CD4-positive, alpha-beta T cell (primary cell): ENCODE data around the gene PLA2G2E. TPM values are rescaled to one million over a fixed set of nuclear protein-coding genes. Genes with fewer than 3 reads are reported as not detected.
"Not testable (repeated sequence)": the region's sequence is repeated elsewhere in the genome, so short reads cannot be mapped to it uniquely, and the experiment has no call there.

Experiments used
- ATAC-seq: fragments of 200-7000 bp; cut with Tn5 transposase; one replicate; pipeline ENCODE4 v1.10.0; 2022; ENCODE audit warnings: mild to moderate bottlenecking; ENCODE audit not compliant: poor library complexity
- CTCF ChIA-PET: fragments of 350-600 bp; sonication (Branson Sonifier 250); formaldehyde crosslinking; loops from one replicate; lab custom pipeline; 2021; ENCODE audit warnings: antibody characterized with exemption, inconsistent platforms; lab: Charles Lee
- POLR2A ChIA-PET: fragments of 350-600 bp; sonication (Branson Sonifier 250); formaldehyde crosslinking; loops from one replicate; lab custom pipeline; 2021; ENCODE audit warnings: antibody characterized with exemption, inconsistent platforms; lab: Charles Lee
- DNase-seq, 14 experiments: peaks; one replicate each; pipeline ENCODE4 v3.0.0-alpha.2; 2013 to 2020; ENCODE audit warnings: mixed read lengths in 2 of 14
- H3K27ac ChIP-seq, 2 donors: one replicate each; pipeline versions ENCODE4 v1.5.1 to v1.7.0; 2013; ENCODE audit warnings: low read length in 2 of 2, low read depth in 1 of 2, mild to moderate bottlenecking in 1 of 2
- H3K27me3 ChIP-seq, 2 experiments: 1 replicate in 1 of 2; 2 replicates in 1 of 2; pipeline versions ENCODE4 v1.6.1 to v1.7.0; 2013; ENCODE audit warnings: low read length in 2 of 2, control low read depth in 1 of 2, mild to moderate bottlenecking in 1 of 2, moderate library complexity in 1 of 2; ENCODE audit not compliant: insufficient read depth in 2 of 2, control insufficient read depth in 1 of 2
- H3K36me3 ChIP-seq: one replicate; pipeline ENCODE4 v1.6.1; 2013; ENCODE audit warnings: low read length, control low read depth; ENCODE audit not compliant: insufficient read depth
- H3K4me1 ChIP-seq: one replicate; pipeline ENCODE4 v1.6.1; 2013; ENCODE audit warnings: low read length, control low read depth; ENCODE audit not compliant: insufficient read depth
- H3K4me3 ChIP-seq: one replicate; pipeline ENCODE4 v1.5.1; 2013; ENCODE audit warnings: mild to moderate bottlenecking, low read length, moderate library complexity
- H3K9me3 ChIP-seq, 2 experiments: 1 replicate in 1 of 2; 2 replicates in 1 of 2; pipeline versions ENCODE4 v1.6.1 to v1.7.0; 2013; ENCODE audit warnings: low read length in 2 of 2, mild to moderate bottlenecking in 2 of 2, control low read depth in 1 of 2, moderate library complexity in 1 of 2; ENCODE audit not compliant: control insufficient read depth in 1 of 2, insufficient read depth in 1 of 2
- H3K27ac Mint-ChIP-seq: one replicate; pipeline ENCODE4 v1.8.0; 2020; ENCODE audit warnings: mixed read lengths
- H3K27me3 Mint-ChIP-seq: one replicate; pipeline ENCODE4 v1.8.0; 2021; ENCODE audit warnings: mixed read lengths
- H3K36me3 Mint-ChIP-seq: one replicate; pipeline ENCODE4 v1.8.0; 2021; ENCODE audit warnings: low read depth, mixed read lengths
- H3K4me1 Mint-ChIP-seq: one replicate; pipeline ENCODE4 v1.8.0; 2021; ENCODE audit warnings: low read depth, mixed read lengths
- H3K4me3 Mint-ChIP-seq: one replicate; pipeline ENCODE4 v1.8.0; 2020; ENCODE audit warnings: mild to moderate bottlenecking, mixed read lengths
- H3K9me3 Mint-ChIP-seq: one replicate; pipeline ENCODE4 v1.8.0; 2020; ENCODE audit warnings: mixed read lengths
- CTCF ChIP-seq: fragments of 200-600 bp; IDR thresholded peaks from one replicate; pipeline ENCODE4 v1.8.0; 2022; ENCODE audit warnings: antibody characterized with exemption, mild to moderate bottlenecking
- intact Hi-C, 2 experiments: fragments of 100-400 bp; cut with DNase I in 1 of 2; cut with micrococcal nuclease in 1 of 2; formaldehyde crosslinking; loops; one replicate each; pipeline versions ENCODE4 v1.15.1 to v1.9.0; 2023 to 2025; cut with DNase I, micrococcal nuclease
- total RNA-seq, 174 experiments: library from RNA in 2 of 174; stranded (reverse) in 2 of 174; gene quantifications; one replicate each; pipeline ENCODE4 v1.2.3 and lab custom pipeline; 2021 to 2026

The PLA2G2E gene
- total RNA-seq, 2 experiments from 2014 or later = not detected

DNA sequence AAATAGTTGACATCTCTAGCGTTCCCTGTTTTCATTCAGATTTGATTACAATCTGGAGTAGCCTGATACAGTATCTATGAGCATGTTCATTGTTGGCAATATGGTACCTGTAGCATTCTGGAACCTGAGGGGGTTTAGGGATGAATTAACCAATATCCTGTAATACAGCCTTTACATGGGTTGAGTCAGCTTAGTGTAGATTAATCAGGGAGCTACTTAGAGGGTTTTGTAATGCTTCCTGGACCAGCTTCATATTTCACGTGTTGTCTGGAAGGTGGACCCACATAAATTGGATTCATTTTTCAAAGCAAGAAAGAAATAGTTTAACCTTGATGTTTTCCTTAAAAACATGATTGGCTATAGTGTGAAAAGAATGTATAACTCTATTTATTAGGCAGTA is 37.6 kb downstream of the PLA2G2E start:
- Mint-ChIP-seq H3K27me3 (no peaks in the 10 kb centered on the region), H3K9me3 (no peaks in the 10 kb centered on the region), H3K4me1 (peaks cover 74% of the 10 kb centered on the region), H3K36me3 (peaks cover 16% of the 10 kb centered on the region), H3K4me3 (no peak overlapping the region), H3K27ac (no peak overlapping the region)
- H3K4me3 ChIP-seq = no peak overlapping the region
- DNase-seq = no peak
- peaks cover 7% of the 10 kb centered on the region for H3K36me3 ChIP-seq
- ATAC-seq = no peak
- peaks cover 19% of the 10 kb centered on the region for H3K4me1 ChIP-seq
- H3K27me3 ChIP-seq = no peaks in the 10 kb centered on the region
- H3K9me3 ChIP-seq = no peaks in the 10 kb centered on the region
- H3K27ac ChIP-seq = no peak overlapping the region
- TF ChIP-seq CTCF = no peak
- intact Hi-C loops = loop anchor here in 1 of 2 experiments (10.0 kb wide), 2 partner anchors 681 to 981 kb away; partner anchors contain the start of gene ALDH4A1
- POLR2A ChIA-PET = interaction anchor here (1.0 kb wide), 1 partner anchor 289 kb away, joined by 3 read pairs; a partner anchor contains a TSS
- CTCF ChIA-PET = no interaction called here

DNA sequence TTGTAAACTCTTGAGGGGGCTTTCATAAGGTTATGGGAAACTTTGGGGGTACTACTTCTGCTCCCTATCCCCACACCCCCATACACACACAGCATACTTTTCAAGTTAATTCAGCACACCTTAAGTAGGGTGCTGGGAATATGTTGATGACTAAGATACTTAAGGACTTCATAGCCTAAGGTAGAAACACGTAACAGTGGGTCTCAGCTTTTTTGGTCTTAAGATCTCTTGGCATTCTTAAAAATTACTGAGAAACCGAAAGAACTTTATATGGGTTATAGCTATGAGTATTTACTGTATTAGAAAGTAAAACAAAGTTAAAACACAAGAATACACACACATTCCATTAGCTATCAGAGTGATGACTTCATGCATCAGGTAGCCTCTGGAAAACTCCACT is 39.1 kb downstream of the PLA2G2E start:
- H3K27me3 ChIP-seq = no peaks in the 10 kb centered on the region
- peak overlapping the region; percentile 91 for H3K4me3 Mint-ChIP-seq
- H3K27ac ChIP-seq = no peak overlapping the region
- DNase-seq (no peak), ATAC-seq (no peak)
- H3K4me1 Mint-ChIP-seq = peaks cover 63% of the 10 kb centered on the region
- POLR2A ChIA-PET = no interaction called here
- intact Hi-C loops = loop anchor here in 1 of 2 experiments (5.0 to 10.0 kb wide), 3 partner anchors 680 to 980 kb away; partner anchors contain the start of genes ALDH4A1 and PINK1
- H3K4me3 ChIP-seq = no peak overlapping the region
- H3K27me3 Mint-ChIP-seq = no peaks in the 10 kb centered on the region
- peak overlapping the region; percentile 65 for H3K27ac Mint-ChIP-seq
- TF ChIP-seq CTCF = no peak
- H3K36me3 Mint-ChIP-seq = peaks cover 8% of the 10 kb centered on the region
- CTCF ChIA-PET = no interaction called here
- no peaks in the 10 kb centered on the region for H3K9me3 Mint-ChIP-seq
- peaks cover 19% of the 10 kb centered on the region for H3K4me1 ChIP-seq
- no peaks in the 10 kb centered on the region for H3K36me3 ChIP-seq
- no peaks in the 10 kb centered on the region for H3K9me3 ChIP-seq

- H3K27ac ChIP-seq = peak within 1 kb of the TSS in 1 of 2 donors; percentile 55
- peaks cover 8% of the 10 kb centered on the region for H3K27me3 Mint-ChIP-seq
- H3K9me3 Mint-ChIP-seq = no peaks in the 10 kb centered on the region
- H3K4me3 ChIP-seq = peak within 1 kb of the TSS; percentile 84
- ChIA-PET CTCF (interaction anchor here (0.5 to 1.1 kb wide), 7 partner anchors 9 to 1104 kb away, joined by 3 to 7 read pairs (median 3); no protein-coding TSS in a partner anchor), POLR2A (interaction anchor here (0.6 to 1.3 kb wide), 7 partner anchors 8 to 751 kb away, joined by 3 to 5 read pairs (median 3); partner anchors contain the start of genes CAMK2N1 and PINK1)
- H3K4me1 Mint-ChIP-seq = peaks cover 47% of the 10 kb centered on the region
- H3K27ac Mint-ChIP-seq = peak within 1 kb of the TSS; percentile 65
- DNase-seq (peak; percentile 89 to 99 (median 94)), ATAC-seq (peak; percentile 98)
- no peaks in the 10 kb centered on the region for H3K27me3 ChIP-seq
- no peaks in the 10 kb centered on the region for H3K9me3 ChIP-seq
- H3K4me3 Mint-ChIP-seq = peak within 1 kb of the TSS; percentile 91
- peaks cover 3% of the 10 kb centered on the region for H3K36me3 Mint-ChIP-seq
- TF ChIP-seq CTCF = peak; percentile 90
- no peaks in the 10 kb centered on the region for H3K36me3 ChIP-seq
- peaks cover 19% of the 10 kb centered on the region for H3K4me1 ChIP-seq
- intact Hi-C loops = loop anchor here in 1 of 2 experiments (2.0 to 10.0 kb wide), 4 partner anchors 84 to 978 kb away; partner anchors contain the start of genes ALDH4A1, PINK1 and TMCO4
Observed at GRCh38 chr1:19882111-19883071, 41.0 kb downstream of the PLA2G2E start, which contains the start of gene OTUD3. TSS of gene OTUD3 (plus strand) at chr1:19882395. CDS start at chr1:19882514, 119 bp downstream.

DNA sequence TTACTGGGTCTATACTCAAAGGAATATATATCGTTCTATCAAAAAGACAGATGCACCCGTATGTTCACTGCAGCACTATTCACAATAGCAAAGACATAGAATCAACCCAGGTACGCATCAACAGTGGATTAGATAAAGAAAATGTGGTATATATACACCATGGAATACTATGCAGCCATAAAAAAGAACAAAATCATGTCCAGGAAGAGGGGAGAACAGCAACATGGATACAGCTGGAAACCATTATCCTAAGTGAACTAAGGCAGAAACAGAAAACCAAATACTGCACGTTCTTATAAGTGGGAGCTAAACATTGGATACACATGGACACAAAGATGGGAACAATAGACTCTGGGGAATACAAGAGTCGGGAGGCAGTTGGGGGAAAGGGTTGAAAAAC is 42.6 kb downstream of the PLA2G2E start:
- H3K36me3 ChIP-seq, DNase-seq, H3K27me3 ChIP-seq, H3K4me3 ChIP-seq, CTCF ChIA-PET, H3K27ac Mint-ChIP-seq, H3K27ac ChIP-seq, H3K9me3 Mint-ChIP-seq, H3K9me3 ChIP-seq, ATAC-seq, H3K36me3 Mint-ChIP-seq, H3K4me3 Mint-ChIP-seq, POLR2A ChIA-PET: not testable (repeated sequence)
- Mint-ChIP-seq H3K4me1 (peaks cover 35% of the 10 kb centered on the region), H3K27me3 (peaks cover 19% of the 10 kb centered on the region)
- intact Hi-C loops = loop anchor here in 1 of 2 experiments (1.0 to 10.0 kb wide), 4 partner anchors 605 to 976 kb away; partner anchors contain the start of genes ALDH4A1, CAMK2N1 and PINK1
- peaks cover 19% of the 10 kb centered on the region for H3K4me1 ChIP-seq
